Tibial nerve (tissue), 4 donors: ENCODE data around the gene ZSCAN30.
"Not testable (repeated sequence)": the region's sequence is repeated elsewhere in the genome, so short reads cannot be mapped to it uniquely, and the experiment has no call there.

Experiments
- CTCF ChIP-seq, 5 experiments: fragments of 200-600 bp in 3 of 5; fragments of 450-650 bp in 2 of 5; sonication (generic) in 3 of 5; IDR thresholded peaks; one replicate each; pipeline ENCODE4 v1.5.1; 2016 to 2019; ENCODE audit warnings: antibody characterized with exemption in 5 of 5, mild to moderate bottlenecking in 3 of 5, moderate library complexity in 2 of 5
- EP300 ChIP-seq, 2 donors: sonication (generic); formaldehyde crosslinking; IDR thresholded peaks; one replicate each; pipeline ENCODE4 v1.6.1; 2017; ENCODE audit warnings: antibody characterized with exemption in 2 of 2, mild to moderate bottlenecking in 1 of 2
- POLR2A ChIP-seq, 2 donors: fragments of 450-650 bp; IDR thresholded peaks; one replicate each; pipeline ENCODE4 v1.6.1; 2017; ENCODE audit warnings: antibody characterized with exemption in 2 of 2, mild to moderate bottlenecking in 2 of 2, moderate library complexity in 2 of 2

GRCh38 chr18:35216611-35217010 is 73.4 kb downstream of the ZSCAN30 start:
- not testable (repeated sequence) for TF ChIP-seq CTCF, POLR2A, EP300 (IDR thresholded peaks at IDR 0.05)
